ENCODE results near the gene MYH11. TPM values are rescaled to one million over a fixed set of nuclear protein-coding genes. Genes with fewer than 3 reads are reported as not detected.
A peak's percentile ranks its signal among the peaks of the same experiment; 100 is the strongest.

The MYH11 gene
- total and polyA plus RNA-seq, 2 of the 13 experiments (the other 11 are each of a cell fraction or from before 2014, with no cell fraction given), result not detected

DNA sequence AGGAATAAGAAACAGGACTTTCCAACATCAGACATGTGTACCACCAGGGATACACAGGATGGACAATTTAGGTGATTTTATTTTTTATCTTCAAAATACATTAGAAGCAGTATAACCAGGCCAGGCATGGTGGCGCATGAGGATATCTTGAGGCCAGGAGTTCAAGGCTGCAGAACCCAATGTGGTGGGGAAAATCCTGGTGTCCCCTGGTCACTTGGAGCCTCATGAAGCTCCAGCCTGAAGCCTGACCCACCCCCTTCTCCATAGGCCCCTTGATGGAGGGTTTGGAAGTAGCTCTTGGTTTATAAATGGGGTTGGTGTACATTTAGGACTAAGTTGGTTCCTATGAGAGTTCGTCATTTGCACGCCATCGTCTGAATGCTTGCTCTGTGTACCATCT, 88.6 kb downstream of the MYH11 start (continued):
- TF ChIP-seq, protein P1, sequence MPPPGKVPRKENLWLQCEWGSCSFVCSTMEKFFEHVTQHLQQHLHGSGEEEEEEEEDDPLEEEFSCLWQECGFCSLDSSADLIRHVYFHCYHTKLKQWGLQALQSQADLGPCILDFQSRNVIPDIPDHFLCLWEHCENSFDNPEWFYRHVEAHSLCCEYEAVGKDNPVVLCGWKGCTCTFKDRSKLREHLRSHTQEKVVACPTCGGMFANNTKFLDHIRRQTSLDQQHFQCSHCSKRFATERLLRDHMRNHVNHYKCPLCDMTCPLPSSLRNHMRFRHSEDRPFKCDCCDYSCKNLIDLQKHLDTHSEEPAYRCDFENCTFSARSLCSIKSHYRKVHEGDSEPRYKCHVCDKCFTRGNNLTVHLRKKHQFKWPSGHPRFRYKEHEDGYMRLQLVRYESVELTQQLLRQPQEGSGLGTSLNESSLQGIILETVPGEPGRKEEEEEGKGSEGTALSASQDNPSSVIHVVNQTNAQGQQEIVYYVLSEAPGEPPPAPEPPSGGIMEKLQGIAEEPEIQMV (CRISPR knock-in tag; IDR thresholded peaks at IDR 0.05; ENCODE audit: low read depth), result no peak
- no peak for TF ChIP-seq MAFG (CRISPR knock-in tag; IDR thresholded peaks at IDR 0.05)

DNA sequence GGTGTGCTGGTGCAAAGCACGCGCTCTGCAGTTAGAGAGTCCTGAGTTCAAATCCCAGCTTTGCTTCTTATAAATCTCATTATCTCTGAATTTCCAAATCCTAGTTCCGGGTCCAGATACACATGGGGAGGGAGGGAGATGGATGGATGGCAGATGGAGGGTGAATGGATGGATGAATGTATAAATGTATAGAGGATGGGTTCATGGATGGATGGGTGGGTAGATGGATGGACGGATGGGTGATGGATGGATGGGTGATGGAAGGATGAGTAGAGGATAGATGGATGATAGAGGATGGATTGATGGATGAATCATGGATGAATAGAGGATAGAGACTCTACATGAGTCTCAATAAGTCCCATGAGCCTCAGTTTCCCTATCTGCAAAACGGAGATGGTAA, 89.9 kb downstream of the MYH11 start:
- ATAC-seq (no peak), FAIRE-seq (no peak), DNase-seq (ENCODE audit: low spot score) (no peak)
- in situ Hi-C loops (cut with HindIII; ENCODE audit: extremely low pct_ligation_motif_present, low pct_unique_long_range_greater_than_20kb) (no loop called here), intact Hi-C loops (cut with micrococcal nuclease; ENCODE audit: unreplicated experiment) (loop anchor here (1.0 to 5.0 kb wide), 3 partner anchors 55 to 420 kb away; no protein-coding TSS in a partner anchor)
- WGBS (ENCODE audit: low lambda C conversion rate), result 57% methylated on average over 5 of the region's 5 CpGs
- Histone ChIP-seq H3K36me3 (replicated peaks in 1 of 2; ENCODE audit: control insufficient read depth in 1 of 2, insufficient read depth in 2 of 2, low read length in 2 of 2) (no peaks in the 10 kb centered on the region), H3K4me2 (ENCODE audit: low read depth, low read length) (no peak overlapping the region), H3K27me3 (ENCODE audit: control insufficient read depth in 1 of 2, insufficient read depth in 2 of 2, low read length in 2 of 2) (peaks cover 0 to 17% of the 10 kb centered on the region in 2 experiments; a peak in 4 of 5 replicates), H2AFZ (ENCODE audit: low read length) (no peak overlapping the region), H3K9ac (ENCODE audit: insufficient read depth, low read depth, low read length) (no peak overlapping the region), H3K27ac (ENCODE audit: extremely low read length, insufficient read depth, low read length) (no peak overlapping the region), H4K20me1 (ENCODE audit: insufficient read depth, low read length) (no peaks in the 10 kb centered on the region), H3K9me3 (ENCODE audit: low read length) (no peaks in the 10 kb centered on the region), H3K4me3 (replicated peaks in 1 of 3; ENCODE audit: insufficient read depth in 1 of 3, low read depth in 2 of 3, low read length in 3 of 3) (no peak overlapping the region), H3K79me2 (ENCODE audit: insufficient read depth, low read length) (no peaks in the 10 kb centered on the region), H3K4me1 (ENCODE audit: insufficient read depth, low read length) (no peaks in the 10 kb centered on the region)
- no TSS peak for BruUV-seq (replicated peaks)
- CTCF ChIA-PET (ENCODE audit: low intra/inter-chr PET ratio, low total read pairs), result interaction anchor here (1.7 to 2.8 kb wide), 2 partner anchors 55 to 361 kb away, joined by 18 to 30 read pairs; no protein-coding TSS in a partner anchor
- POLR2A ChIA-PET, result no interaction called here
- TF ChIP-seq JUNB (CRISPR knock-in tag; IDR thresholded peaks at IDR 0.05; ENCODE audit: borderline replicate concordance) (0 out of 2 replicates have a peak, but pooled peaks have one; percentile 21), HOXD1 (CRISPR knock-in tag; IDR thresholded peaks at IDR 0.05) (no peak), SP140L (CRISPR knock-in tag; IDR thresholded peaks at IDR 0.05; ENCODE audit: borderline replicate concordance) (no peak)
- TF ChIP-seq, protein P2, sequence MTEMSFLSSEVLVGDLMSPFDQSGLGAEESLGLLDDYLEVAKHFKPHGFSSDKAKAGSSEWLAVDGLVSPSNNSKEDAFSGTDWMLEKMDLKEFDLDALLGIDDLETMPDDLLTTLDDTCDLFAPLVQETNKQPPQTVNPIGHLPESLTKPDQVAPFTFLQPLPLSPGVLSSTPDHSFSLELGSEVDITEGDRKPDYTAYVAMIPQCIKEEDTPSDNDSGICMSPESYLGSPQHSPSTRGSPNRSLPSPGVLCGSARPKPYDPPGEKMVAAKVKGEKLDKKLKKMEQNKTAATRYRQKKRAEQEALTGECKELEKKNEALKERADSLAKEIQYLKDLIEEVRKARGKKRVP (CRISPR knock-in tag; IDR thresholded peaks at IDR 0.05), result 0 out of 4 replicates have a peak, but pooled peaks of 1 of the 2 experiments have one; percentile 12

Measured in HepG2 (cell line).